HepG2 (cell line): Measurements from ENCODE around the gene ZDHHC14. TPM values are rescaled to one million over a fixed set of nuclear protein-coding genes. Genes with fewer than 3 reads are reported as not detected.
A peak's percentile ranks its signal among the peaks of the same experiment; 100 is the strongest.

Source experiments
- ARNT2 ChIP-seq: sonication (generic); formaldehyde crosslinking; IDR thresholded peaks from 2 replicates; pipeline ENCODE4 v1.8.0; 2022; ENCODE audit warnings: mild to moderate bottlenecking, low read depth, missing genetic modification reagents, moderate library complexity
- GZF1 ChIP-seq: sonication (generic); formaldehyde crosslinking; IDR thresholded peaks from 2 replicates; pipeline ENCODE4 v1.5.1; 2020; ENCODE audit warnings: mild to moderate bottlenecking, missing genetic modification reagents
- HCFC1 ChIP-seq: fragments of 150-350 bp; IDR thresholded peaks from 2 replicates; pipeline ENCODE4 v1.6.1; 2014; ENCODE audit warnings: low read depth, low read length
- HHEX ChIP-seq: IDR thresholded peaks from 2 replicates; pipeline ENCODE4 v1.6.1; 2016; ENCODE audit warnings: control low read depth
- TBX2 ChIP-seq: sonication (generic); formaldehyde crosslinking; IDR thresholded peaks from 2 replicates; pipeline ENCODE4 v1.5.0; 2020; ENCODE audit warnings: missing genetic modification reagents, mild to moderate bottlenecking, borderline replicate concordance
- TSC22D2 ChIP-seq: sonication (generic); formaldehyde crosslinking; IDR thresholded peaks from 2 replicates; pipeline ENCODE4 v1.5.1; 2020; ENCODE audit warnings: missing genetic modification reagents, mild to moderate bottlenecking, borderline replicate concordance
- WIZ ChIP-seq: sonication (generic); formaldehyde crosslinking; IDR thresholded peaks from 2 replicates; pipeline ENCODE4 v1.5.1; 2020; ENCODE audit warnings: mild to moderate bottlenecking, missing genetic modification reagents
- ZNF180 ChIP-seq: sonication (generic); formaldehyde crosslinking; IDR thresholded peaks from 2 replicates; pipeline ENCODE4 v1.4.0; 2020; ENCODE audit warnings: low read depth, missing genetic modification reagents, borderline replicate concordance
- ZNF709 ChIP-seq: sonication (generic); formaldehyde crosslinking; IDR thresholded peaks from 2 replicates; pipeline ENCODE4 v1.5.0; 2020; ENCODE audit warnings: mild to moderate bottlenecking, missing genetic modification reagents
- ZNF792 ChIP-seq: IDR thresholded peaks from 2 replicates; pipeline ENCODE4 v1.6.1; 2016
- ZNF879 ChIP-seq: sonication (generic); formaldehyde crosslinking; IDR thresholded peaks from 2 replicates; pipeline ENCODE4 v1.8.1; 2023; ENCODE audit warnings: missing genetic modification reagents
- polyA plus RNA-seq, 8 experiments: library from polyadenylated mRNA; depleted of rRNA in 3 of 8; stranded (reverse) in 7 of 8; unstranded in 1 of 8; fragments of >200 nt; fragmentation: Illumina TruSeq in 4 of 8; extraction: Trizol in 4 of 8; gene quantifications; 2 replicates each; pipeline versions ENCODE4 v1.2.1 to v1.2.3, GENCODE V29; 2011 to 2016; ENCODE audit warnings: low read depth in 4 of 8, missing spikeins in 1 of 8, mixed read lengths in 1 of 8; ENCODE audit not compliant: insufficient read depth in 1 of 8
- total RNA-seq, 5 experiments: library from RNA; depleted of rRNA; stranded (reverse); fragments of >200 nt; fragmentation: Illumina TruSeq; extraction: Trizol; gene quantifications; 2 replicates each; pipeline ENCODE4 v1.2.3, GENCODE V29; 2016; ENCODE audit warnings: low read depth in 1 of 5
- TF ChIP-seq, protein P1 (sequence below): sonication (generic); formaldehyde crosslinking; IDR thresholded peaks from 2 replicates; pipeline ENCODE4 v1.4.0; 2020; ENCODE audit warnings: mild to moderate bottlenecking, missing genetic modification reagents
- TF ChIP-seq, protein P2 (sequence below): sonication (generic); formaldehyde crosslinking; IDR thresholded peaks from 2 replicates; pipeline ENCODE4 v1.5.1; 2020; ENCODE audit warnings: missing genetic modification reagents, mild to moderate bottlenecking, borderline replicate concordance
- TF ChIP-seq, protein P3 (sequence below): sonication (generic); formaldehyde crosslinking; IDR thresholded peaks from 2 replicates; pipeline ENCODE4 v1.5.0; 2020; ENCODE audit warnings: missing genetic modification reagents
- TF ChIP-seq, protein P4 (sequence below): IDR thresholded peaks from 2 replicates; pipeline ENCODE4 v1.6.1; 2012; ENCODE audit warnings: inconsistent platforms

Gene ZDHHC14
- total and polyA plus RNA-seq, 2 of the 13 experiments (the other 11 are each of a cell fraction or from before 2014, with no cell fraction given), result 3.7 to 9.5 TPM

DNA sequence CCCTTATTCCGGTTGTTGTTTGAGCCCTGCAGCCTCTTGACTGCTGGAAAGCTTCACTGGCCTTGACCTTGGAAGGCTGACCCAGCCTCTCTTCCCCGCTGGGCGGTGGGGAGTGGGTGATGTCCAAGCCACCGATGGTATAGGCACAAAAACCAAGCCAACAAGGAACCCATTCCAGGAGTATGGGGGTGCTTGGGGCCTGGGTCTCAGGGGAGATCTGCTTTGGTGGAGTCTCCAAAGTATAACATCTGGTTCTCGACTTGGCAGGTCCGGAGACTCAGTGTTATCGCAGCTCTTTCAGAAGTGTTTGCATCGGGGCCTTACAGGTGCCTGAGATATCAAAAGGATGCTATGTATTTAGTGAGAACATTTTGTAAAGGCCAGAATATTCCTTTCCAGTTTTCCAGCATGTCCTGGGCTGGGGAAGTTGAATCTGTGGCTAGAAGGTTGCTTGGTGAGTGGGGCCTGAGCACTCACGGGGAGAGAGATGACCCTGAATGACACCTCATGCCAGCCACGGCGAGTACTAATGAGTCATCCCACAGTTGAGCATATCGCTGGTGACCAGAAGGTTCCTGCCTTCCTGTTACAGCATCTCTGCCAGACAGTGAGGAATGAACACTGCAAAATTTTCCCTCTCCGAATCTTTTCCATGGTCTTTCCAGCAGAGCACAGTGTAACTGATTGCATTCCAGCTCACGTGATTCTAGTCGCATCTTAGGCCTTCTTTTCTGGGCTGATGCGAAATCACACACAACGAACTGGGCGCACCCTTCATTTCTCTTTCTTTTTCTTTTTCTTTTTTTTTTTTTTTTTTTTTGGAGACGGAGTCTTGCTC lies 133.9 kb downstream of the ZDHHC14 start (continued):
- TF ChIP-seq, protein P1, sequence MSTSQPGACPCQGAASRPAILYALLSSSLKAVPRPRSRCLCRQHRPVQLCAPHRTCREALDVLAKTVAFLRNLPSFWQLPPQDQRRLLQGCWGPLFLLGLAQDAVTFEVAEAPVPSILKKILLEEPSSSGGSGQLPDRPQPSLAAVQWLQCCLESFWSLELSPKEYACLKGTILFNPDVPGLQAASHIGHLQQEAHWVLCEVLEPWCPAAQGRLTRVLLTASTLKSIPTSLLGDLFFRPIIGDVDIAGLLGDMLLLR, result no peak
- peak; percentile 66; the same call in 1 of the 2 replicates for TF ChIP-seq ZNF792 (CRISPR knock-in tag)
- TF ChIP-seq ZNF879 (CRISPR knock-in tag), result no peak
- TF ChIP-seq HHEX, result no peak
- TF ChIP-seq TBX2 (CRISPR knock-in tag), result peak; percentile 63
- no peak for TF ChIP-seq WIZ (CRISPR knock-in tag)
- TF ChIP-seq ARNT2 (CRISPR knock-in tag), result peak; percentile 51; the same call in 1 of the 2 replicates
- TF ChIP-seq, protein P2, sequence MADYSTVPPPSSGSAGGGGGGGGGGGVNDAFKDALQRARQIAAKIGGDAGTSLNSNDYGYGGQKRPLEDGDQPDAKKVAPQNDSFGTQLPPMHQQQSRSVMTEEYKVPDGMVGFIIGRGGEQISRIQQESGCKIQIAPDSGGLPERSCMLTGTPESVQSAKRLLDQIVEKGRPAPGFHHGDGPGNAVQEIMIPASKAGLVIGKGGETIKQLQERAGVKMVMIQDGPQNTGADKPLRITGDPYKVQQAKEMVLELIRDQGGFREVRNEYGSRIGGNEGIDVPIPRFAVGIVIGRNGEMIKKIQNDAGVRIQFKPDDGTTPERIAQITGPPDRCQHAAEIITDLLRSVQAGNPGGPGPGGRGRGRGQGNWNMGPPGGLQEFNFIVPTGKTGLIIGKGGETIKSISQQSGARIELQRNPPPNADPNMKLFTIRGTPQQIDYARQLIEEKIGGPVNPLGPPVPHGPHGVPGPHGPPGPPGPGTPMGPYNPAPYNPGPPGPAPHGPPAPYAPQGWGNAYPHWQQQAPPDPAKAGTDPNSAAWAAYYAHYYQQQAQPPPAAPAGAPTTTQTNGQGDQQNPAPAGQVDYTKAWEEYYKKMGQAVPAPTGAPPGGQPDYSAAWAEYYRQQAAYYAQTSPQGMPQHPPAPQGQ, result no peak
- no peak for TF ChIP-seq GZF1 (CRISPR knock-in tag)
- TF ChIP-seq, protein P3, sequence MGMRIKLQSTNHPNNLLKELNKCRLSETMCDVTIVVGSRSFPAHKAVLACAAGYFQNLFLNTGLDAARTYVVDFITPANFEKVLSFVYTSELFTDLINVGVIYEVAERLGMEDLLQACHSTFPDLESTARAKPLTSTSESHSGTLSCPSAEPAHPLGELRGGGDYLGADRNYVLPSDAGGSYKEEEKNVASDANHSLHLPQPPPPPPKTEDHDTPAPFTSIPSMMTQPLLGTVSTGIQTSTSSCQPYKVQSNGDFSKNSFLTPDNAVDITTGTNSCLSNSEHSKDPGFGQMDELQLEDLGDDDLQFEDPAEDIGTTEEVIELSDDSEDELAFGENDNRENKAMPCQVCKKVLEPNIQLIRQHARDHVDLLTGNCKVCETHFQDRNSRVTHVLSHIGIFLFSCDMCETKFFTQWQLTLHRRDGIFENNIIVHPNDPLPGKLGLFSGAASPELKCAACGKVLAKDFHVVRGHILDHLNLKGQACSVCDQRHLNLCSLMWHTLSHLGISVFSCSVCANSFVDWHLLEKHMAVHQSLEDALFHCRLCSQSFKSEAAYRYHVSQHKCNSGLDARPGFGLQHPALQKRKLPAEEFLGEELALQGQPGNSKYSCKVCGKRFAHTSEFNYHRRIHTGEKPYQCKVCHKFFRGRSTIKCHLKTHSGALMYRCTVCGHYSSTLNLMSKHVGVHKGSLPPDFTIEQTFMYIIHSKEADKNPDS (CRISPR knock-in tag), result peak; percentile 84; the same call in 1 of the 2 replicates
- TF ChIP-seq HCFC1, result no peak
- no peak for TF ChIP-seq ZNF709 (CRISPR knock-in tag)
- TF ChIP-seq ZNF180 (CRISPR knock-in tag), result no peak
- no peak for TF ChIP-seq TSC22D2 (CRISPR knock-in tag)
- TF ChIP-seq, protein P4, sequence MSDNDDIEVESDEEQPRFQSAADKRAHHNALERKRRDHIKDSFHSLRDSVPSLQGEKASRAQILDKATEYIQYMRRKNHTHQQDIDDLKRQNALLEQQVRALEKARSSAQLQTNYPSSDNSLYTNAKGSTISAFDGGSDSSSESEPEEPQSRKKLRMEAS, result peak; percentile 66
